Measurements from ENCODE around the gene EN2.

The EN2 gene

DNA sequence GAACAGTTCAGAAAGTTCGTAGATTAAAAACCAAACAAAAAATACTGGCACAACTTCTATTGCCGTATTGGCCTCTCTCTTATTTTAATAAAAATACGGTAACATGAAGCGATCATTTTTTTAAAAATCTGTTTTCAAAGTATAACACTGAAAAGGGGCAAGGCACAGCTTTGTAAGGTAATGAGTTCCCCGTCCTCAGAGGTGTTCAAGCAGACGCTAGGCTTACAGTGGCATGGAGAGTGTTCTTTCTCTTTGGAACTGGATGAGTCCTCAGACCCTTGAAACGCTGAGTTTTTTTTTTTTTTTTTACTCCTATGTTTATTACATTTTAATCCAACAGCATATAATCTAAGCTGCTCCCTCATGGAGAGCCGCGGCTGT, 7.8 kb downstream of the EN2 start:
- no peak for DNase-seq

DNA sequence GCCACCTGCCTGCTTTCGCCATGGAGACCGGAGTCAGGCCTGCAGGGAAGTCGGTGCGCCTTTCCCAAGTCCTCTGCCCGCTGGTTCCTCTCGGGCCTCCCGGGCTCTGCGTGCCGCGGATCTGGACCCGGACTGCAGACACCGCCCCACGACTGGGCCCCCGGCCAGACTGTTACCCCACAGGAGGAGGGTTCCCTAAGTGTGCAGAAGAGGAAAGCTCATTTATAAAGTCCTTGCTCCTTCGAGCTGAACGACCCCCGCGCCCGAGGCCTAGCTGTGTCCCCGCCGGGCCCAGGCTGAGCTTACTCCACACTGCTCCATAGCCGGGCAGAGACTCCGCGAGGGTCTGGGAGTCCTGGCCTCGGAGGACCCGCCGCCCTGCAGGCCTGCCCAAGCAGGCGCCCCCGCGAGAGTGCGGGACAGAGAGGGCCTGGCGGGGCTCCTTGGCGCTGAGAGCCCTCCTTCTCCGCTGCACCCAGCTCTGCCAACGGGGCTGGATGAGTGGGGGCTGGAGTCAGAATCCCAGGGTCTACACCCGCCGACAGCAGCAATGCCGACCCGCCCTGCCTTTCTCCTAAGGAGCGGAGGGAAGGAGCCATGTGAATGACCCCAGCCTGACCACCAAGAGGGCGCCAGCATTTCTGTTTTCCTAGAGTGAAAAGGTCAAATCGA, 8.3 kb downstream of the EN2 start:
- no peak for DNase-seq

GRCh38 chr7:155466814-155467733, 9.1 kb downstream of the EN2 start:
- no peak for DNase-seq

GRCh38 chr7:155467846-155468784, 10.2 kb downstream of the EN2 start:
- DNase-seq: no peak

GRCh38 chr7:155468785-155469148, 10.8 kb downstream of the EN2 start:
- DNase-seq: no peak

DNA sequence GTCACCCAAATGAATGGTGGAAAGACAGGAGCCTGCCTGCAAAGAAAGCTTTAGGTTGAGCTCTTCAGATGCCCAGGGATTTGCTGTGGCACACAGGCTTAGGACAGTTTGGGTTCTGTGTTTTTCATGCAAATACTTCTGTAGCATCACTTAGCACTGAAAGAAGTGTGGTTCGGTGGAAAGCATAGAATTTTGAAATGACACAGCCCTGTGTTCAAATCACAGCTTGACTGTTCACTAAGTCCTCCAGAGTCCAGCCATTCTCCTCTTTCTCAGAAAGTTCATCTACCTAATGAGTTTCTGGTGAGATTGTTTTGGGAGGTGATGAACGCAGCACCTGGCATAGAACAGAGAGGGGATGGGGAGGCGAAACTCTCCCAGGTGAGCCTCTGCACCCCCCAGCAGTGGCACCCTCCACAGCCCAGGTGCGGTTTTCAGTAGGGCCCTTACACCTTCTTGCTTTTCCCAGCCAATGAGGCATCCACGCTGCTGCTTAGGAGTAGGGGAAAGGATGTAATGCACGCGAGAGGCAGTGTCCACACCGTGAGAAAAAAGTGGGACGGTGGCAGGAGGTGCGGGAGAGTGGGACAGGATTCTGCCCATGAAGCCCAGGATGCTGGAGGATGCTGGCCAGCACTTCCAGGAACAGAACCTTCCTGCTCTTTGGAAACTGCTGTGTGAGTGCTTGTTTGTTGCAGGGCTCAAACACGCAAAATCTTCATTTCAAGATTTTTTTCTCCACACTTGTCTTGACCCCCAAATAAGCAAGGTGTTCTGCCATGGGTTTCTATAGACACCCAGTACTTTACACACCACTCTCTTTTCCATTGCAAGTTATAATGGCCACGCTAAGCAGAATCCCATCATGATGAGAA, 11.6 kb downstream of the EN2 start:
- no peak for DNase-seq

GRCh38 chr7:155470186-155470487, 12.2 kb downstream of the EN2 start:
- DNase-seq: no peak

GRCh38 chr7:155470686-155471638, 13.0 kb downstream of the EN2 start:
- no peak for DNase-seq

GRCh38 chr7:155471718-155472117, 13.8 kb downstream of the EN2 start:
- no peak for DNase-seq

GRCh38 chr7:155477476-155477875, 19.5 kb downstream of the EN2 start:
- DNase-seq: no peak

GRCh38 chr7:155481764-155482163, 23.8 kb downstream of the EN2 start:
- DNase-seq: no peak

DNA sequence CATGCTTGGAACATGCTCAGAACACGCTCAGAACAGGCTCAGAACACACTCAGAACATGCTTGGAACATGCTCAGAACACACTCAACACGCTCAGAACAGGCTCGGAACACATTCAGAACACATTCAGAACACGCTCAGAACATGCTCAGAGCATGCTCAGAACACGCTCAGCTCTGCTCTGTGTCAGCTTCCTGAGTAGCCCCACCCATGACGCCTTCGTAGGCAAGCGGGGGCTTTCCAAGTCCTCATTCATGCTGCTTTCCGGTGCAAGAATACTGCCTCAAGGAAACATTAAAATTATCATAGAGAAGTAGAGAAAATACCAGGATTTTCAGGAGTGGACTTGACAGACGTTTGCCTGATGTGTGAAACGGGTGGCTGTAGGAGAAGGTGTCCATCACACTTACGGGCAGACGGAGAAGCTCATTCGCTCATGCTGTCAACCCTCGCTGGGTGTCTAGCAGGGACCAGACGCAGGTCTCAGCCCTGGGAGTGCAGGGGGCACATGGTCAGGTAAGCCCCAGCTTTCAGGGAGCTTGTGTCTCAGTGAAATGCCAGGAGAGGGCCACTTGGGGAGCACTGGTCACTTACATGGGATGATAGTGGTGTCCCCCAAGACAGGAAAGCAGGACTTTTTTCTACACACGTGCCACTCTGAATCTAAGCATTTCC, 24.7 kb downstream of the EN2 start:
- no peak for DNase-seq

GRCh38 chr7:155483245-155483644, 25.3 kb downstream of the EN2 start:
- no peak for DNase-seq

DNA sequence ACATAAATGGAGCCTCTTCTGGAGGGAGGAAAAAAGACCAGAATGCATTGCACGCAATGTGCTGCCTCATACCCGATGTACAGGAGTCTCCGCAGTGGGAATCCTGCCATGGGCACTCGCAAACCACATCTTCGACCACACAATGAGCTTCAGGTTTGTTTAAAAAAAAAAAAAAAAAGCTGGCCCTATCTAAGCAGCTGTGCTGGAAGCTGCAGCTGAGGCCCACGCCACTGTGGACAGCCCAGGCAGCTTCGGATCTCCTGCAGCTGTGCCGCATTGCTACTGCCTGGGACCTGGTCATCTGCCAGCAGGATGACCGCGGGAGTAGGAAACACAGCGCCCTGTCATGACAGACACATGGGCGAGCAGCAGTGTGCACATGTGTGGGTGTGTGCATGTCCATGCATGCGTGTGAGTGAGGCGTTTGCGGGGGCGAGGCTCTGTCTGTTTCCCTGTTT, 26.0 kb downstream of the EN2 start:
- DNase-seq: no peak

DNA sequence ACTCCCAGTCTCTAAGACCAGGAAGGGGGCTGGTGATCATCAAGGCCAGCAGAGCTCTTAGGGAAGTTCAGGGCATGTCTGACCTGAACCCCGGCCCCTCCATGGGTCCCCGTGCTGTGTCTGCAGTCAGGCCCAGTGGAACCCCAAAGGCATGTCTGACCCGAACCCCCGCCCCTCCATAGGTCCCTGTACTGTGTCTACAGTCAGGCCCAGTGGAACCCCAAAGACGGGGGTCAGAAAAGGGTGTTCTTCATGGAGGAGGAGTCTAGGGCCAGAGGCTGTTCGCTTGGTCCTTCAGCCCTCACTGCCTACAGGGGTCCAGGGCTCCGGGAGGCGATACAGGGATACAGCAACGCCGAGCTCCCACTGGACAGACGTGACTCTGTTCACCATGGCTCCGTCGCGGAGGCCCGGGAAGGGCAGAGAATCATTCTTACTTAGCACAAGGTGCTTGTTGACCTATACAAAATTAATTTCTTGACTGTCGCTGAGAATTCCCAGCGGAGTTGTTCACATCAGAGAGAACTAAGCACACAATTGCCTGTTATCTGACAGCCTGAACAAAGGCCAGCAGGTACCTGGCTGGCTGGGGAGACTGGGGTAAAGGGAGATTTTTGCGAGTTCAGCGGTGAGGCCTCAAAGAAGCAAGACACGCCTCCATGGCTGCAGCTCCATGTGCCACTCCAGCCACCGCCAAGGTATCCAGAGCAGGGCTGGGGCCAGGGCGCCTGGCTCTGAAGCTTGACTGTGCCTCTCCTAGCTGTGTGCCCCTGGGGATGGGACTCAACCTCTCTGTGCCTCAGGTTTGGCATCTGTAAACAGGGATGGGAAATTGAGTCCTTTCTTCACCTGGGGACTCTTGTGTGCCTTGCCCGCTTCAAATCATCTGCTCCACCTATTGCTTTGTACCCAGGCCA, 26.8 kb downstream of the EN2 start:
- DNase-seq: no peak

DNA sequence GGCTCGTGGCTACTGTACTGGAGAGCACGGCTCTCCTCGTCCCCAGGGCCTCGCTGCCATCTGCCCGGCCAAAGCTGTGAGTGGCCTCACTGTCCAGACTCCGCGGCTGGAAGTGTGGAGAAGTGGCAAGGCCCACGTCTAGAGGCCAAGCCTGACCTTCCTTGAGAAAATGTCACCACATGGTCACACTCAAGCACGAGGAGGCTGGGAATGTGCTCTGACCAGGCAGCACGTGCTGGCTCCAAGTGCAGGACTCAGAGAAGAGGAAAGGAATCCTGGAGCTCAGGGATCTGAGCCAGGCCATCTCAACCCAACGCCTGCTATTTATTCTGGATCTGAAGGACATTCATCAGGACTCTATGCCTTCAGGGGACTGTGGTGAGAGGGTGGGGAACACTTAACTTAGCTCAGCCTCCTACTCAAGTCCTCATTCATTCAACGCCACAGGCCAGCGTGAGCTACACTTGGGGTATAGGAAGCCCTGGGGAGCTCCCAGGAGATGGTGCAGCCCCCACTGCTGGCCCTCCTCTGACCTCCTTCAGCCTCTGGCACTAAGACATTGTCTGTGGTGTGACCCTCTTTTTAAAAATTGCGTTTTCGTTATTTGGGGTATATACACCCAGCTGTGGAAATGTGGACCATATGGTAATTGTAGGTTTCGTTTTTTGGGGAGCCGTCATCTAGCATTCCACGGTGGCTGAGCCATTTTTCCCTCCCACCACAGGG, 29.0 kb downstream of the EN2 start:
- DNase-seq: no peak

DNA sequence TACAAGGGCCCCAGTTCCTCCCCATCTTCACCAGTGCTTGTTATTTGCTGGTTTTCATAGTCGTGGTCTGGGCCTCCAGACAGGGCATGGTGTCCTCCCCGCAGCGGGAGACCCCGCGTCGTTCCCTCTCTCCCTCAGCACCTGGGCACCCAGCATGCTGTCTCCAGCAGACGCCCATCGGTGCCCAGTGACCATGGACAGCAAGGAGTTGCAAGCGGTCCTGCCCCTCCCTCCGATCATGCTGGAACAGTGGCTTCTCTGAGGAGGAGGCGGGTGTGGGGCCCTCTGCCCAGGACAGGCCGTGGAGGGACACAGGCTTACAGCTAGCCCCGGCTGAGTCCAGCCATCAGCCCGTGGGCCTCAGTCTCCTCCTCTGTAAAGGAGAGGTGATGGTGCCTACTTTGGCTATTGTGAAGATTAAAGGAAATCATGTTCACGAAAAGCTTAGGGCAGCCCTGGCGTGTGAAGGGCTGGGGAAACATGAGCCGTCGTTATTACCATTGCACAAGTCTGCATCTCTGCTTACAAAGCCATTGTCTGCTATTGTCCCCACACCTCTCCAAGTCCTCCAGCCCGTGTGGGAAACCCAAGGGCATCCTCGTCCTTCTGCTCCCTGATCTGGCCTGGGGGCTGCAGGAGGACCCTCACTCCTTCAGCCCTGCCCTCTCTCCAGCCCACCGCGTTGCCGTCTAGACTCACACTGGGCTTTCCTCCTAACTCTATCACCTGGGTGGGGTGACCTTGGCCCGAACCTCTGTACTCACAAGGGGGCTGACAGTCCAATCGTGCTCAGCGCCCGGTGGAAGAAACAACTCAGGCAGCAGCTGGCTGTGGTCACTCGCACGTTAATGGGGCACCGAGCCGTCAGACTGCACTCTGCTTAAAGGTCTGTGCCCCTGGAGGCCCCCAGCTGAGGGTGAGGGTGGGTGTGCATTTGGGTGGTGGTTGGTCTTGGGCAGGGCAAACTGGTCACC, 29.9 kb downstream of the EN2 start:
- DNase-seq: no peak

Measured in left hindlimb (tissue), 1 donor.